ENCODE results near the gene NCAPD3.
A peak's percentile ranks its signal among the peaks of the same experiment; 100 is the strongest.

The NCAPD3 gene

GRCh38 chr11:134250246-134250645 is 26.5 kb upstream of the NCAPD3 start:
- TF ChIP-seq CTCF (conservative IDR thresholded peaks at IDR 0.05; ENCODE audit: low read depth, low read length): no peak
- Histone ChIP-seq H3K79me2 (ENCODE audit: insufficient read depth, low read depth) (no peaks in the 10 kb centered on the region), H3K27me3 (ENCODE audit: insufficient read depth, low read depth) (no peaks in the 10 kb centered on the region), H3K27ac (no peak overlapping the region), H3K4me1 (ENCODE audit: low read depth, poor library complexity, severe bottlenecking) (peaks cover 24% of the 10 kb centered on the region), H3K4me3 (IDR thresholded peaks at IDR 0.05; ENCODE audit: insufficient read depth, low read depth, low read length) (no peak overlapping the region), H2AFZ (ENCODE audit: low read depth) (no peak overlapping the region), H3K9ac (no peak overlapping the region), H3K36me3 (ENCODE audit: insufficient read depth) (no peaks in the 10 kb centered on the region), H3K4me2 (no peak overlapping the region), H4K20me1 (ENCODE audit: insufficient read depth) (no peaks in the 10 kb centered on the region)

DNA sequence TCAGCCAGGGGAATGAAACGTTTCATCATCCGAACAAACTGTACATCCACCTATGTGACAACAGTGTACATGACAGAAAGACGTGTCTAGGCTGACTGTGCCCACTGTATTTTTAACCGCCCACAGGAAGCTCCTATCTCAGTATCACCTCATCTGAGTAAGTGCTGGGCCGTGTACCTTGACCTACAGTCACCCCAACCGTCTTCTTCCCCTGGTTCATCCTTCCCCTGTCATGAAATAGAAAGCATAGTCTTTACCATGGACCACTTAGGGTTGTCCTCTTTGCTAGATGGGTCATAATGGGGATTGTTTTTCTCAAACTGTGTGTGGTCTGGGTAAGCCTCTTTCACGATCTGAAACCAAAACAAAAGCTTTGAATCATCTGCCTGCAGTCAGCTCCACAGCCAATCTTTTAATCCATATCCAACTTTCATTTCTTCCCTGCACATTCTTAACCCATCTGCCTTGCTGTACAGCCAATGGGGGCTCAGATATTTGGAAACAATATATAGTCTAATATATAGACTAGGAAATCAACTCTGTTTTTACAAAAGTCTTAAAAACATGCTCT is 25.2 kb upstream of the NCAPD3 start:
- no peaks in the 10 kb centered on the region for H3K79me2 ChIP-seq (ENCODE audit: insufficient read depth, low read depth)
- peak overlapping the region; percentile 20 for H3K4me2 ChIP-seq
- peaks cover 17% of the 10 kb centered on the region for H3K4me1 ChIP-seq (ENCODE audit: low read depth, poor library complexity, severe bottlenecking)
- TF ChIP-seq CTCF (conservative IDR thresholded peaks at IDR 0.05; ENCODE audit: low read depth, low read length): no peak
- no peaks in the 10 kb centered on the region for H3K36me3 ChIP-seq (ENCODE audit: insufficient read depth)
- H3K4me3 ChIP-seq (IDR thresholded peaks at IDR 0.05; ENCODE audit: insufficient read depth, low read depth, low read length): no peak overlapping the region
- H3K9ac ChIP-seq: no peak overlapping the region
- H4K20me1 ChIP-seq (ENCODE audit: insufficient read depth): no peaks in the 10 kb centered on the region
- H3K27me3 ChIP-seq (ENCODE audit: insufficient read depth, low read depth): no peaks in the 10 kb centered on the region
- no peak overlapping the region for H2AFZ ChIP-seq (ENCODE audit: low read depth)
- H3K27ac ChIP-seq: no peak overlapping the region; the same call in 1 of the 2 replicates

DNA sequence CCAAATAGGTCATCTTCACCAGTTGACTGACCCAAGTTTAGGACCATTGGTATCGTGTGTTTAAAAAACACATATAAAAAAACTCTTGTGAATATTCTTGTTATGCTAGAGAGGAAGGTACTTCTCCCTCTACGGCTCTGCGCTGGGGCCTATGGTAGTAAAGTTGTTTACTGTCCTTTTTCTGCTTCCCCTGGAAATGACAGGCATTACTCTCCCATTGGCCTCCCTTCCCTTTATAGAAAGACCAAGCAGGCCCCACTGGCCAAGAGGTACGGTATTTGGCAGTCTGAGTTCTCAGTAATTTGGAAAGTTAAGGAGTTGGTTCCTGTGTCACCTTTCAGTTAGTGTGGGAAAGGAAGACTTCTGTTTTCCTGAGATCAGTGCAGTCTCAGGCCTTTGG is 22.9 kb upstream of the NCAPD3 start:
- H3K79me2 ChIP-seq (ENCODE audit: insufficient read depth, low read depth): no peaks in the 10 kb centered on the region
- H3K4me3 ChIP-seq (IDR thresholded peaks at IDR 0.05; ENCODE audit: insufficient read depth, low read depth, low read length): no peak overlapping the region
- no peaks in the 10 kb centered on the region for H4K20me1 ChIP-seq (ENCODE audit: insufficient read depth)
- H3K27ac ChIP-seq: no peak overlapping the region
- H2AFZ ChIP-seq (ENCODE audit: low read depth): no peak overlapping the region
- no peak for TF ChIP-seq CTCF (conservative IDR thresholded peaks at IDR 0.05; ENCODE audit: low read depth, low read length)
- H3K9ac ChIP-seq: no peak overlapping the region
- H3K36me3 ChIP-seq (ENCODE audit: insufficient read depth): no peaks in the 10 kb centered on the region
- H3K4me1 ChIP-seq (ENCODE audit: low read depth, poor library complexity, severe bottlenecking): peaks cover 17% of the 10 kb centered on the region
- no peak overlapping the region for H3K4me2 ChIP-seq
- H3K27me3 ChIP-seq (ENCODE audit: insufficient read depth, low read depth): no peaks in the 10 kb centered on the region

DNA sequence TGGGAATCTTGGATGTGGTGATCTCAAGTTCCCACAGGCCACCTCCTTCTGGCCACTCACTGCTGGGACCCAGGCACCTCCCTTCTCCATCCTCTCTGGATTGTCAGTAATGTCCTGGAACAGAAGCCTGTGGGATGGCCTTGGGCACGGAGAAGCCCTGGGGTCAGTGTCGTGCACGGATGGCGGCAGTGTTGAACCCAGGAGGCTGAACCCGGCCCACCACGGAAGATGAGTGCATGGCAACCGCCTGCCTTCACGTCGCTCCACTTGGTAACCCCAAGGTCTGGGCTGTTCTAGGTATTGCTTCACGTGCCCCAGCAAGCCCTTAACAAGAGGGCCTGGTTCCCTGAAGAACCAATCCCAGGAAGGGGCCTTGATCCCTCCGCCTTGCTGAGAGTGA is 22.3 kb upstream of the NCAPD3 start:
- Histone ChIP-seq H3K36me3 (ENCODE audit: insufficient read depth) (no peaks in the 10 kb centered on the region), H2AFZ (ENCODE audit: low read depth) (no peak overlapping the region), H3K27me3 (ENCODE audit: insufficient read depth, low read depth) (no peaks in the 10 kb centered on the region), H3K4me3 (IDR thresholded peaks at IDR 0.05; ENCODE audit: insufficient read depth, low read depth, low read length) (no peak overlapping the region), H3K79me2 (ENCODE audit: insufficient read depth, low read depth) (no peaks in the 10 kb centered on the region), H4K20me1 (ENCODE audit: insufficient read depth) (no peaks in the 10 kb centered on the region), H3K4me1 (ENCODE audit: low read depth, poor library complexity, severe bottlenecking) (peaks cover 17% of the 10 kb centered on the region), H3K27ac (no peak overlapping the region), H3K9ac (no peak overlapping the region), H3K4me2 (no peak overlapping the region)
- no peak for TF ChIP-seq CTCF (conservative IDR thresholded peaks at IDR 0.05; ENCODE audit: low read depth, low read length)

Data from KMS-11 (cell line).